Hepatocyte (in vitro differentiated cells): ENCODE data around the gene ACACB. TPM values are rescaled to one million over a fixed set of nuclear protein-coding genes. Genes with fewer than 3 reads are reported as not detected.

Source experiments
- DNase-seq: peaks from one replicate; pipeline ENCODE4 v3.0.0-alpha.2; 2016; ENCODE audit warnings: low spot score
- H2AFZ ChIP-seq: fragments of 200-600 bp; sonication (generic); 2 replicates; pipeline ENCODE4 v1.6.0; 2016; ENCODE audit warnings: antibody characterized with exemption, mild to moderate bottlenecking
- H3K27ac ChIP-seq: fragments of 200-600 bp; sonication (generic); 2 replicates; pipeline ENCODE4 v1.5.1; 2016; ENCODE audit warnings: mild to moderate bottlenecking
- H3K27me3 ChIP-seq: fragments of 200-600 bp; sonication (generic); 2 replicates; pipeline ENCODE4 v1.6.1; 2016
- H3K36me3 ChIP-seq: fragments of 200-600 bp; sonication (generic); replicated peaks from 2 replicates; pipeline ENCODE4 v1.5.1; 2016; ENCODE audit warnings: low read depth; ENCODE audit not compliant: insufficient read depth
- H3K4me1 ChIP-seq: fragments of 200-600 bp; sonication (generic); 2 replicates; pipeline ENCODE4 v1.5.1; 2016; ENCODE audit warnings: mild to moderate bottlenecking, moderate library complexity; ENCODE audit not compliant: insufficient read depth
- H3K4me2 ChIP-seq: fragments of 200-600 bp; sonication (generic); 2 replicates; pipeline ENCODE4 v1.6.0; 2016
- H3K4me3 ChIP-seq: fragments of 200-600 bp; sonication (generic); 2 replicates; pipeline ENCODE4 v1.5.1; 2016; ENCODE audit warnings: mild to moderate bottlenecking
- H3K79me2 ChIP-seq: fragments of 200-600 bp; sonication (generic); 2 replicates; pipeline ENCODE4 v1.6.0; 2017; ENCODE audit warnings: mild to moderate bottlenecking
- H3K9me2 ChIP-seq: fragments of 200-600 bp; sonication (generic); replicated peaks from 2 replicates; pipeline ENCODE4 v1.6.0; 2017; ENCODE audit warnings: mild to moderate bottlenecking; ENCODE audit not compliant: insufficient read depth
- H3K9me3 ChIP-seq: fragments of 200-600 bp; sonication (generic); 2 replicates; pipeline ENCODE4 v1.5.1; 2016; ENCODE audit warnings: low read depth, mild to moderate bottlenecking
- H4K20me1 ChIP-seq: fragments of 200-600 bp; sonication (generic); 2 replicates; pipeline ENCODE4 v1.6.0; 2016; ENCODE audit warnings: mild to moderate bottlenecking; ENCODE audit not compliant: insufficient read depth, poor library complexity, severe bottlenecking
- CTCF ChIP-seq: fragments of 200-600 bp; sonication (generic); IDR thresholded peaks from 2 replicates; pipeline ENCODE4 v1.5.1; 2016; ENCODE audit warnings: antibody characterized with exemption, mild to moderate bottlenecking; ENCODE audit not compliant: poor library complexity
- EZH2 ChIP-seq: fragments of 200-600 bp; sonication (generic); IDR thresholded peaks from 2 replicates; pipeline ENCODE4 v1.6.1; 2016; ENCODE audit warnings: antibody characterized with exemption, mild to moderate bottlenecking, borderline replicate concordance
- EZH2phosphoT487 ChIP-seq: fragments of 200-600 bp; sonication (generic); IDR thresholded peaks from one replicate; pipeline ENCODE4 v1.6.1; 2018; ENCODE audit warnings: antibody characterized with exemption, mild to moderate bottlenecking, low read depth, moderate library complexity; ENCODE audit not compliant: unreplicated experiment, severe bottlenecking
- WGBS: methylation state at CpG from one replicate; pipeline ENCODE4 v1.1.6; 2016; ENCODE audit warnings: low lambda C conversion rate; ENCODE audit errors: missing lambda C conversion rate; 5-methylcytosine and 5-hydroxymethylcytosine counted together
- polyA plus RNA-seq: library from polyadenylated mRNA; unstranded; fragments of >200 nt; fragmentation: Nextera tagmentation; extraction: Ambion mirVana; gene quantifications from 2 replicates; pipeline ENCODE4 v1.2.1, GENCODE V29; 2016
- total RNA-seq: library from RNA; depleted of rRNA; stranded (reverse); fragments of >200 nt; gene quantifications from 2 replicates; pipeline ENCODE4 v1.2.3, GENCODE V29; 2014

The ACACB gene
- total and polyA plus RNA-seq, 2 experiments from 2014 or later = 3.9 to 9.3 TPM

GRCh38 chr12:109153821-109154441, 37.5 kb downstream of the ACACB start:
- TF ChIP-seq EZH2phosphoT487 (no peak), EZH2 (no peak), CTCF (no peak)
- no peaks in the 10 kb centered on the region for H3K9me2 ChIP-seq
- no peaks in the 10 kb centered on the region for H3K36me3 ChIP-seq
- H3K9me3 ChIP-seq = no peaks in the 10 kb centered on the region
- peaks cover 11% of the 10 kb centered on the region for H3K79me2 ChIP-seq
- peak; percentile 46 for DNase-seq
- 25% methylated on average over 18 of the region's 18 CpGs for WGBS
- no peaks in the 10 kb centered on the region for H4K20me1 ChIP-seq
- H3K27ac ChIP-seq = peak overlapping the region; percentile 62
- H3K4me2 ChIP-seq = peak overlapping the region; percentile 93
- peak overlapping the region; percentile 73 for H3K4me3 ChIP-seq
- no peaks in the 10 kb centered on the region for H3K27me3 ChIP-seq
- H3K4me1 ChIP-seq = no peaks in the 10 kb centered on the region
- peak overlapping the region; percentile 84 for H2AFZ ChIP-seq

GRCh38 chr12:109154451-109155438, 38.4 kb downstream of the ACACB start:
- Histone ChIP-seq H3K4me2 (peak overlapping the region; percentile 93), H3K27me3 (no peaks in the 10 kb centered on the region)
- TF ChIP-seq CTCF (no peak), EZH2phosphoT487 (no peak), EZH2 (no peak)

GRCh38 chr12:109156036-109156435, 39.6 kb downstream of the ACACB start:
- no peak overlapping the region for H2AFZ ChIP-seq
- no peaks in the 10 kb centered on the region for H3K9me2 ChIP-seq
- H4K20me1 ChIP-seq = no peaks in the 10 kb centered on the region
- no peaks in the 10 kb centered on the region for H3K36me3 ChIP-seq
- 99% methylated on average over 5 of the region's 5 CpGs for WGBS
- peaks cover 11% of the 10 kb centered on the region for H3K79me2 ChIP-seq
- H3K4me3 ChIP-seq = no peak overlapping the region
- H3K27me3 ChIP-seq = no peaks in the 10 kb centered on the region
- TF ChIP-seq CTCF (no peak), EZH2phosphoT487 (no peak), EZH2 (no peak)
- no peaks in the 10 kb centered on the region for H3K4me1 ChIP-seq
- H3K9me3 ChIP-seq = no peaks in the 10 kb centered on the region
- no peak for DNase-seq
- no peak overlapping the region for H3K27ac ChIP-seq
- H3K4me2 ChIP-seq = peak overlapping the region; percentile 93

More at GRCh38 chr12:109154451-109155438, 38.4 kb downstream of the ACACB start:
- Histone ChIP-seq H3K79me2 (peaks cover 11% of the 10 kb centered on the region), H2AFZ (peak overlapping the region; percentile 97), H3K9me3 (no peaks in the 10 kb centered on the region), H3K4me1 (no peaks in the 10 kb centered on the region), H3K9me2 (no peaks in the 10 kb centered on the region), H3K4me3 (peak overlapping the region; percentile 73), H3K27ac (peak overlapping the region; percentile 62), H3K36me3 (no peaks in the 10 kb centered on the region), H4K20me1 (no peaks in the 10 kb centered on the region)
- WGBS = 2% methylated on average over 33 of the region's 61 CpGs
- peak; percentile 91 for DNase-seq
